ENCODE data around the gene PINK1. TPM values are rescaled to one million over a fixed set of nuclear protein-coding genes. Genes with fewer than 3 reads are reported as not detected.

PINK1 gene
- total RNA-seq, 1 experiment from 2014 or later: 17.0 TPM

GRCh38 chr1:20689645-20690056 lies 56.4 kb downstream of the PINK1 start:
- Histone ChIP-seq H4K20me1 (ENCODE audit: control insufficient read depth, insufficient read depth, insufficient read length) (no peaks in the 10 kb centered on the region), H2BK20ac (ENCODE audit: low read depth, low read length, poor library complexity, severe bottlenecking) (no peak overlapping the region), H2AK5ac (ENCODE audit: insufficient read length, low read length) (no peak overlapping the region), H3K23me2 (ENCODE audit: insufficient read length, low read depth, low read length, poor library complexity, severe bottlenecking) (no peaks in the 10 kb centered on the region), H2AFZ (ENCODE audit: low read length) (no peak overlapping the region), H3K79me1 (ENCODE audit: insufficient read depth, low read depth, low read length, poor library complexity, severe bottlenecking) (no peaks in the 10 kb centered on the region), H3K23ac (ENCODE audit: insufficient read length, low read depth, low read length) (no peak overlapping the region), H3K14ac (ENCODE audit: insufficient read depth, low read length) (no peak overlapping the region), H3T11ph (ENCODE audit: low read length) (no peak overlapping the region), H2BK5ac (ENCODE audit: insufficient read length, low read length) (no peak overlapping the region), H3K9ac (ENCODE audit: extremely low read depth, insufficient read length, low read length) (no peak overlapping the region), H3K27ac (ENCODE audit: insufficient read length, low read depth, low read length) (no peak overlapping the region), H3K4me2 (ENCODE audit: insufficient read depth, insufficient read length, low read length) (no peak overlapping the region), H2BK12ac (ENCODE audit: insufficient read length, low read depth, low read length) (no peak overlapping the region), H3K4ac (ENCODE audit: low read depth, low read length) (no peak overlapping the region), H3K18ac (ENCODE audit: insufficient read length, low read depth, low read length) (no peak overlapping the region), H4K91ac (ENCODE audit: insufficient read length, low read depth, low read length) (no peak overlapping the region), H3K4me1 (ENCODE audit: insufficient read depth, low read length) (no peaks in the 10 kb centered on the region), H3K27me3 (ENCODE audit: insufficient read depth, low read length) (no peaks in the 10 kb centered on the region), H2BK120ac (ENCODE audit: low read depth, low read length, poor library complexity, severe bottlenecking) (no peak overlapping the region), H3K79me2 (ENCODE audit: insufficient read depth, low read length) (no peaks in the 10 kb centered on the region), H4K5ac (ENCODE audit: insufficient read length, low read depth, low read length) (no peak overlapping the region), H4K8ac (replicated peaks; ENCODE audit: insufficient read length, low read depth, low read length) (no peak overlapping the region), H3K56ac (ENCODE audit: insufficient read length, low read depth, low read length) (no peak overlapping the region), H3K9me3 (ENCODE audit: control insufficient read depth, low read depth, low read length) (no peaks in the 10 kb centered on the region), H2BK15ac (ENCODE audit: low read depth, low read length) (no peak overlapping the region)
- H3K4me1 Mint-ChIP-seq: peaks cover 3% of the 10 kb centered on the region in 2 experiments; a peak in 2 of 4 replicates
- H3K4me3 Mint-ChIP-seq: no peak overlapping the region
- TF ChIP-seq CTCF (conservative IDR thresholded peaks at IDR 0.05): no peak
- peaks cover 0 to 8% (median 2%) of the 10 kb centered on the region in 3 experiments; a peak in 3 of 7 replicates for H3K36me3 Mint-ChIP-seq (ENCODE audit: insufficient read depth in 1 of 3, low read depth in 3 of 3)
- no peaks in the 10 kb centered on the region; the same call in none of the 2 replicates for H3K27me3 Mint-ChIP-seq (ENCODE audit: low read depth)
- H3K27ac Mint-ChIP-seq: no peak overlapping the region
- no peak for DNase-seq
- no peaks in the 10 kb centered on the region for H3K9me3 Mint-ChIP-seq
- no CpG with 5 or more reads among the region's 3 CpGs for WGBS (ENCODE audit: extremely low coverage, insufficient read length, low lambda C conversion rate)
